Fibroblast of the aortic adventitia (primary cell): Measurements from ENCODE around the gene UBE2I. TPM values are rescaled to one million over a fixed set of nuclear protein-coding genes. Genes with fewer than 3 reads are reported as not detected.

ENCODE experiments used
- DNase-seq: peaks from one replicate; pipeline ENCODE4 v3.0.0-alpha.2; 2010; ENCODE audit warnings: low read depth
- H3K4me3 ChIP-seq: 2 replicates; pipeline ENCODE4 v1.5.1; 2011; ENCODE audit warnings: low read depth, mild to moderate bottlenecking, control low read depth, low read length, moderate library complexity
- CTCF ChIP-seq: IDR thresholded peaks from 2 replicates; pipeline ENCODE4 v1.5.1; 2011; ENCODE audit warnings: mild to moderate bottlenecking, low read length, control low read depth, inconsistent platforms; ENCODE audit not compliant: insufficient read depth
- total RNA-seq: library from RNA; depleted of rRNA; stranded (reverse); fragments of >200 nt; gene quantifications from 2 replicates; pipeline ENCODE4 v1.2.3, GENCODE V29; 2012; ENCODE audit warnings: low replicate concordance

Gene UBE2I
- total RNA-seq = 39.8 and 70.3 TPM in 2 replicates

GRCh38 chr16:1308977-1309885 lies at the start of gene UBE2I:
TSS of gene UBE2I (plus strand) at chr16:1309636. CDS start at chr16:1314031, 4,395 bp downstream.
- peak within 1 kb of the TSS; percentile 82 for H3K4me3 ChIP-seq
- peak; percentile 99 for DNase-seq
- no peak for TF ChIP-seq CTCF

- H3K4me3 ChIP-seq = no peak overlapping the region
- no peak for TF ChIP-seq CTCF
- DNase-seq = no peak
Observed at GRCh38 chr16:1259760-1260068, 49.7 kb upstream of the UBE2I start.

GRCh38 chr16:1260101-1260680 lies 49.2 kb upstream of the UBE2I start:
- no peak for TF ChIP-seq CTCF
- DNase-seq = no peak
- H3K4me3 ChIP-seq = no peak overlapping the region

GRCh38 chr16:1261131-1261892 lies 48.1 kb upstream of the UBE2I start:
- DNase-seq = no peak
- no peak overlapping the region for H3K4me3 ChIP-seq
- no peak for TF ChIP-seq CTCF

GRCh38 chr16:1262210-1262845 lies 47.1 kb upstream of the UBE2I start:
- no peak overlapping the region for H3K4me3 ChIP-seq
- no peak for DNase-seq
- TF ChIP-seq CTCF = no peak

GRCh38 chr16:1262846-1263221 lies 46.6 kb upstream of the UBE2I start:
- no peak for TF ChIP-seq CTCF
- no peak overlapping the region for H3K4me3 ChIP-seq

More at GRCh38 chr16:1262846-1263221, 46.6 kb upstream of the UBE2I start:
- no peak for DNase-seq
